ENCODE results near the gene TLK2.
"Not testable (repeated sequence)": the region's sequence is repeated elsewhere in the genome, so short reads cannot be mapped to it uniquely, and the experiment has no call there.

- TF ChIP-seq, protein P1, sequence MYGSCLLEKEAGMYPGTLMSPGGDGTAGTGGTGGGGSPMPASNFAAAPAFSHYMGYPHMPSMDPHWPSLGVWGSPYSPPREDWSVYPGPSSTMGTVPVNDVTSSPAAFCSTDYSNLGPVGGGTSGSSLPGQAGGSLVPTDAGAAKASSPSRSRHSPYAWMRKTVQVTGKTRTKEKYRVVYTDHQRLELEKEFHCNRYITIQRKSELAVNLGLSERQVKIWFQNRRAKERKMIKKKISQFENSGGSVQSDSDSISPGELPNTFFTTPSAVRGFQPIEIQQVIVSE (CRISPR knock-in tag; IDR thresholded peaks at IDR 0.05; ENCODE audit: borderline replicate concordance): not testable (repeated sequence)
- not testable (repeated sequence) for TF ChIP-seq NR1H2 (CRISPR knock-in tag; IDR thresholded peaks at IDR 0.05); CTCF (IDR thresholded peaks at IDR 0.05)
Observed at GRCh38 chr17:62516376-62516775, 37.8 kb downstream of the TLK2 start.
